Retinal pigment epithelial cell (primary cell): ENCODE measurements around the gene DGCR8.

Experiments
- DNase-seq: peaks from one replicate; pipeline ENCODE4 v3.0.0-alpha.2; 2010; ENCODE audit warnings: low read depth
- H3K4me3 ChIP-seq: 2 replicates; pipeline ENCODE4 v1.5.1; 2011; ENCODE audit warnings: mild to moderate bottlenecking, low read length, control low read depth, moderate library complexity
- TF ChIP-seq, protein P1 (sequence below): conservative IDR thresholded peaks from 2 replicates; pipeline ENCODE4 v1.5.1; 2011; ENCODE audit warnings: low read depth, low read length, control low read depth, inconsistent platforms

Gene DGCR8

DNA sequence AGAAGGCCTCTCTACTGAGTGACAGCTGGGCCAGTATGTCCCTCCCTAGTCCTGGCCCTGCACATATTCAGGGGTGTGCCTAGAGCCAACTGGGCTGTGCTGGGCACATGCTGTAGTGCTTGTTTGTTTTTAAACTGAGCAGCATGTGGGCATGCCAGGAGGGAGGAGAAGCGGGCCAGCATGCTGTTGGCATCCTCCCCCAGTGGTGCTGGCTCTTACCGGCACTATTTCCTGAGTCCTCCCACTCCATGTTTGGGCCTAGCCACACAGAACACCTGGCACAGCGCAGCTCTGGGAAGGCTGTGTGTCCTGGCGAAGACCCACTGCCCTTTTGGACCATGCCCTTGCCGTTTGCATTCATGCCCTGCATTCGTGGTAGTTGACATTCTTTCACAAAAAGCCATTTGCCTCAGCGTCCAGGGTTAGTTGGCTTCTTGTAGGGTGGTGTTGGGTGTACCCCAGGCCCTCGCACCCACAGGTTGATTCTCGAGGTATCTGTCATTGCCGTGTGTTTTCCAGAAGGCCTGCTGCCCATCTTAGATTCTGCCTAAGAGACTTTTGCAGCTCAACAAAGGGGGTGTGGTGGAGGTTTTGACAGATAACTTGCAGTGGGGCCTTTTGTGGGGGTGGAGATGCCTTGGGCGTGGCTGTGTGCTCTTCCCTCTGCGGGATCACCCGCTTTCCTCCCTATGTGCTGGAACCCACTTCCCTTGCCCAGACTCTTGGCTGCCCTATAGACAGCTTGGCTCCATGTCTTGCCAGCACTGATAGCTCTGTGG lies 13.6 kb downstream of the DGCR8 start:
- TF ChIP-seq, protein P1, sequence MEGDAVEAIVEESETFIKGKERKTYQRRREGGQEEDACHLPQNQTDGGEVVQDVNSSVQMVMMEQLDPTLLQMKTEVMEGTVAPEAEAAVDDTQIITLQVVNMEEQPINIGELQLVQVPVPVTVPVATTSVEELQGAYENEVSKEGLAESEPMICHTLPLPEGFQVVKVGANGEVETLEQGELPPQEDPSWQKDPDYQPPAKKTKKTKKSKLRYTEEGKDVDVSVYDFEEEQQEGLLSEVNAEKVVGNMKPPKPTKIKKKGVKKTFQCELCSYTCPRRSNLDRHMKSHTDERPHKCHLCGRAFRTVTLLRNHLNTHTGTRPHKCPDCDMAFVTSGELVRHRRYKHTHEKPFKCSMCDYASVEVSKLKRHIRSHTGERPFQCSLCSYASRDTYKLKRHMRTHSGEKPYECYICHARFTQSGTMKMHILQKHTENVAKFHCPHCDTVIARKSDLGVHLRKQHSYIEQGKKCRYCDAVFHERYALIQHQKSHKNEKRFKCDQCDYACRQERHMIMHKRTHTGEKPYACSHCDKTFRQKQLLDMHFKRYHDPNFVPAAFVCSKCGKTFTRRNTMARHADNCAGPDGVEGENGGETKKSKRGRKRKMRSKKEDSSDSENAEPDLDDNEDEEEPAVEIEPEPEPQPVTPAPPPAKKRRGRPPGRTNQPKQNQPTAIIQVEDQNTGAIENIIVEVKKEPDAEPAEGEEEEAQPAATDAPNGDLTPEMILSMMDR, result no peak
- DNase-seq, result no peak
- H3K4me3 ChIP-seq, result no peak overlapping the region

- no peak overlapping the region for H3K4me3 ChIP-seq
- no peak for DNase-seq
- TF ChIP-seq, protein P1, result no peak
Measured at GRCh38 chr22:20094197-20094807, 14.3 kb downstream of the DGCR8 start.

- TF ChIP-seq, protein P1, result no peak
- no peak overlapping the region for H3K4me3 ChIP-seq
- DNase-seq, result no peak
Measured at GRCh38 chr22:20095521-20095920, 15.5 kb downstream of the DGCR8 start.

- no peak for DNase-seq
- TF ChIP-seq, protein P1, result no peak
- H3K4me3 ChIP-seq, result no peak overlapping the region
Measured at GRCh38 chr22:20096574-20097420, 16.8 kb downstream of the DGCR8 start.

GRCh38 chr22:20099099-20099711 lies 19.2 kb downstream of the DGCR8 start:
- DNase-seq, result no peak

GRCh38 chr22:20101638-20102037 lies 21.6 kb downstream of the DGCR8 start:
- no peak overlapping the region for H3K4me3 ChIP-seq
- TF ChIP-seq, protein P1, result no peak
- no peak for DNase-seq

More at GRCh38 chr22:20099099-20099711, 19.2 kb downstream of the DGCR8 start:
- H3K4me3 ChIP-seq, result no peak overlapping the region
- TF ChIP-seq, protein P1, result no peak
